GM06990 (cell line): ENCODE results near the gene RPS6KA3.

Experiments used
- DNase-seq: peaks from one replicate; pipeline ENCODE4 v3.0.0-alpha.2; 2011; ENCODE audit not compliant: insufficient read length; ENCODE audit errors: extremely low read depth
- H3K27me3 ChIP-seq: replicated peaks from 2 replicates; pipeline ENCODE4 v1.6.0; 2011; ENCODE audit warnings: low read length; ENCODE audit not compliant: control insufficient read depth, insufficient read depth
- H3K36me3 ChIP-seq: 2 replicates; pipeline ENCODE4 v1.5.1; 2011; ENCODE audit warnings: low read length; ENCODE audit not compliant: control insufficient read depth, insufficient read depth
- H3K4me3 ChIP-seq: replicated peaks from 2 replicates; pipeline ENCODE4 v1.5.1; 2011; ENCODE audit warnings: low read depth, mild to moderate bottlenecking, control low read depth, low read length
- TF ChIP-seq, protein P1 (sequence below): IDR thresholded peaks from 2 replicates; pipeline ENCODE4 v1.5.1; 2011; ENCODE audit warnings: low read length, control low read depth, mild to moderate bottlenecking, inconsistent platforms; ENCODE audit not compliant: insufficient read depth, poor library complexity, severe bottlenecking

Gene RPS6KA3

DNA sequence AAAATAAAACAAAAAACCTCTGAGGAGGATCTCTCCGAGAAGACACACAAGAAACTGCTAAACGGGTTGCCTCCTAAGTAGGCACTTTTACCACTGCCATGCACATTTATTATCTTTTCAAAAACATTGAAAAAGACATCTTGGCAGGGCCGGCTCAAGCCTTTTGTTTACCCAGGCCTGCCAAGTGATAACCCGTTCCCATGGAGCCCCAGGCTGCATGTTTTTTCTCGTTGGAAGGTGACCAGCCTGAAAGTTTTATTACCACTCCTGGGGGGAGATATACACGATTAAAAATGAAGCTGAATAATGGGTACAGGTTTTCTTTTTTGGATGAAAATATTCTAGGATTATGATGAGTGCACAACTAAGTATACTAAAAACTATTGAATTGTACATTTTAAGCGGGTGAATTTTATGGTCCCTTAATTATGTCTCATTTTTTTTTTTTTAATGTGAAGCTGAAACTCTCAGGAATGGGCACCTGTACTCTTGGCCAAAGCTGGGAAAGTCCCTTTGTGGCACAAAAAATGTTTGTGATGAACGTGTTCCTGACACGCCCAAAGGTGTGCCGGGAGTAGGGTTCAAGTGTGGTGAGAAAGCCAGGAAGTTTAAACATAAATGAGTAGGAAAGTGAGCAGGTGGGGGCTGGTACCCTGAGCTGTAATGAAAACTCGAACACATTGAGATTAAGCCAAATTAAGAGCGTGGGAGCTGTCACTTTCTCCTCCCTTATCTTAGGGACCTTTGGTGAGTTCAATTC is 148.5 kb downstream of the RPS6KA3 start:
- TF ChIP-seq, protein P1, sequence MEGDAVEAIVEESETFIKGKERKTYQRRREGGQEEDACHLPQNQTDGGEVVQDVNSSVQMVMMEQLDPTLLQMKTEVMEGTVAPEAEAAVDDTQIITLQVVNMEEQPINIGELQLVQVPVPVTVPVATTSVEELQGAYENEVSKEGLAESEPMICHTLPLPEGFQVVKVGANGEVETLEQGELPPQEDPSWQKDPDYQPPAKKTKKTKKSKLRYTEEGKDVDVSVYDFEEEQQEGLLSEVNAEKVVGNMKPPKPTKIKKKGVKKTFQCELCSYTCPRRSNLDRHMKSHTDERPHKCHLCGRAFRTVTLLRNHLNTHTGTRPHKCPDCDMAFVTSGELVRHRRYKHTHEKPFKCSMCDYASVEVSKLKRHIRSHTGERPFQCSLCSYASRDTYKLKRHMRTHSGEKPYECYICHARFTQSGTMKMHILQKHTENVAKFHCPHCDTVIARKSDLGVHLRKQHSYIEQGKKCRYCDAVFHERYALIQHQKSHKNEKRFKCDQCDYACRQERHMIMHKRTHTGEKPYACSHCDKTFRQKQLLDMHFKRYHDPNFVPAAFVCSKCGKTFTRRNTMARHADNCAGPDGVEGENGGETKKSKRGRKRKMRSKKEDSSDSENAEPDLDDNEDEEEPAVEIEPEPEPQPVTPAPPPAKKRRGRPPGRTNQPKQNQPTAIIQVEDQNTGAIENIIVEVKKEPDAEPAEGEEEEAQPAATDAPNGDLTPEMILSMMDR: no peak
- no peaks in the 10 kb centered on the region for H3K36me3 ChIP-seq
- H3K27me3 ChIP-seq: no peaks in the 10 kb centered on the region
- no peak for DNase-seq
- no peak overlapping the region for H3K4me3 ChIP-seq

DNA sequence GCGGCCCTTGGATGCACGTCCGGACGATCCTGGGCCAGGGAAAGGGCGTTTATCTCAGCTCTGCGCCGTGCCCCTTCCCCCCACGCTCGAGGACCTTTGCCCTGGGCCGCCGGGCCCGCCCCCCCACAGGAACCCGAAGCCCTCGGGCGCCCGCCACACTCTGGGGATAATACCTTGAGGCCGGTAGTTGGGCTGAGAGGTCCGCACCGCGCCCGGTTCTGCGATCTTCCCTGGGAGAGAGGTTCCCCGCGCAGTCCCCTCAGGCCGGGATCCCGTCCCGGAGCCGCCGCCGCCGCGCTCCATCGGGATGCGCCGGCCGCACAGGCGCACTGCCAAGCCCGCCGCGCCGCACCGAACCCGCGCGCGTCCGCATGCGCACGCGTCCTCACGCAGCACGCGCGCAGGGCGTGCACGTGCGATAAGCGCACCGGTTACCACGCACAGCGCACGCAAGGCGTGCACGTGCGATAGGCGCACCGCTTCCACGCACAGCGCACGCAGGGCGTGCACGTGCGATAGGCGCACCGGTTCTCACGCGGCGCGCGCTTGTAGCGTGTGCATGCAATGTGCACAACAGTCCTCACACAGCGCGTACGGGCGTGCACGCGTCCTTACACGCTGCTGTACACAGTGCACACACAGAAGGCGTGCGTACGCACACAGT is 150.0 kb downstream of the RPS6KA3 start, which contains the start of gene MAP7D2:
Gene MAP7D2 (minus strand): TSS at position 331 of the 664 bp plus-strand sequence. CDS start 28 bp downstream, at position 303.
- no peak for DNase-seq
- no peaks in the 10 kb centered on the region for H3K27me3 ChIP-seq
- TF ChIP-seq, protein P1: no peak
- no peaks in the 10 kb centered on the region for H3K36me3 ChIP-seq
- H3K4me3 ChIP-seq: no peak within 1 kb of the TSS

DNA sequence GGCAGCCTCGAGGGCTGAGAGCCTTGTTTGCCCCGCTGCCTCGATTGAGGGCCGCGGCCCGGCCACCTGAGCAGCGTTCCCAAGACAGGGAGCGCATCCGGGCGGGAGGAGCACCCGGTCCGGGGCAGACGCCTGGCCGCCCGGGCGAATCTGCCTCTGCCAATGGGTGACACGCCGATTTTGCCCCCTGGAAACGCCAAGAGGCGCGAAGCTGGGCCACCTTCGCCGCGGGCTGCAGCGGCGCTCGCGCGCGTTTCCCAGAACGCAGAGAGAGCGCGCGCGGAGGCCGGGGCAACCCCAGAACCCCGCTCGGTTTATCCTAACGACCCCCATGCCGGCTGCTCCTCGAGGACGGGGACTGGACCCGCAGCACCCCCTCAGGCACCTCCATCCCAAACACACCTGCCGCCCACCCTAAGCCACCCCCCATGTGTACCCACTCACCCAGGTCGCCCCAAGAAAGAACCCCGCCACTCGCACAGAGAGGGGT is 150.6 kb downstream of the RPS6KA3 start:
- H3K27me3 ChIP-seq: no peaks in the 10 kb centered on the region
- TF ChIP-seq, protein P1: no peak
- H3K36me3 ChIP-seq: no peaks in the 10 kb centered on the region
- no peak for DNase-seq
- no peak overlapping the region for H3K4me3 ChIP-seq

DNA sequence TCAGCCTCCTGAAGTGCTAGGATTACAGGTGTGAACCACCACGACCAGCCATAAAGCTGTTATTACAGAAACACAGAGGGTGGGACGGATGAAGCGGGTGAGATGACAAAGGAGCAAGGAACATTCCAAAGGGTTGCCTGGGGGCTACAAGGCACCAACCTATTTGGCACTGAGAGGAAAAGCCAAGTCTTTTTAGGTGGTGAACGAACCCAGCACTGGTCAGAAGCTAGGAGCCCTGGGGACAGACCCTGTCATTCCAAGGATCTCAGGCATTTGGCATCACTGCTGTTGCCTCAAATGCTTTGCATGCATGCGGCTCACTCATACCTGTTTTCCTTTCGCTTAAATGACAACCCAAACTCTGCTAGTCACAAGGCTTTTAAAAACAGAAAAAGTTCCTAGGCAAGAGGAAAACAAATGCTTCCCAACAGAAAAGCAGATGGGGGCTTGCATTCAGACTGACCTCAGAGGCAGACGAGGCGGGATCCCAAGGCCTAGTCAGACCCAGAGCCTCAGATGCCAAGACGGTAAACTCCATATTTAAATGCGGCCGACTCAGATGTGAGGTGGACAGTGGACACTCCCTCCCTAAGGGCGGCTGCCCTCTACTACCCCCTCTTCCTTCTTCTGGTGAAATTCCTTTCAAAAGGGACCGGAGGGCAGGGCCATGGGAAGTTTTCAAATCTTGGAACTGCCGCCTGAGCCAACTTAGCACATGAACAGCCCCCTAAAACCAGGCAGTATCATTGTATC is 154.5 kb downstream of the RPS6KA3 start:
- Histone ChIP-seq H3K27me3 (no peaks in the 10 kb centered on the region), H3K4me3 (no peak overlapping the region), H3K36me3 (no peaks in the 10 kb centered on the region)
- DNase-seq: no peak
- TF ChIP-seq, protein P1: no peak

DNA sequence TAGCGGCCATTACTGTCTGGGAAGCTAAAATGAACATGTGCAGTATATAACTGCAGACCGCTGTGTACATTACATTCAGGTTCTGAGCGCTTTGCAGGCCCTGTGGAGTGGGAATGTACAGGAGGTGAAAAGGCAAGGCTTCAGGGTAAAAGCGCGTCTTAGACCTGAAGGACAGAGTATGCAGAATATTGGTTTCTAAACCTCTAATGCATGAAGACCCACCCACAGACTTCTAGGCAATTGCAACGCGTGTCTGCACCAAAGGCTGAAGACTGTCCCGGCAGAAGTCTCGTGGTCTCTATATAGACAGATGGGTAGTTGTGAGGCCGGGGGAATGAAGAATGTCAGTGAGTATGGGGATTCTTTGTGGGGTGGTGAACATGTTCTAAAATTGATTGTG is 155.4 kb downstream of the RPS6KA3 start:
- Histone ChIP-seq H3K4me3 (no peak overlapping the region), H3K27me3 (no peaks in the 10 kb centered on the region), H3K36me3 (no peaks in the 10 kb centered on the region)
- no peak for DNase-seq
- TF ChIP-seq, protein P1: no peak
